ENCODE data around the gene C5orf58. TPM values are rescaled to one million over a fixed set of nuclear protein-coding genes. Genes with fewer than 3 reads are reported as not detected.

The C5orf58 gene
- total RNA-seq, 2 donors from 2014 or later, result not detected

GRCh38 chr5:170254056-170254455 lies 21.3 kb downstream of the C5orf58 start:
- Histone ChIP-seq H3K27ac (peak overlapping the region in 1 of 4 donors; percentile 47), H3K36me3 (replicated peaks in 1 of 2; ENCODE audit: insufficient read depth in 1 of 2, low read depth in 2 of 2) (no peaks in the 10 kb centered on the region), H3K9me3 (no peaks in the 10 kb centered on the region), H3K4me1 (no peaks in the 10 kb centered on the region), H3K4me3 (no peak overlapping the region), H3K27me3 (no peaks in the 10 kb centered on the region)
- DNase-seq, result peak in 1 of 4 donors; percentile 44
- 26 to 30% methylated on average over 8 of the region's 8 CpGs for WGBS, 2 donors
- intact Hi-C loops (cut with DNase I), result no loop called here
- TF ChIP-seq POLR2A (IDR thresholded peaks at IDR 0.05), result no peak
- TF ChIP-seq CTCF (IDR thresholded peaks at IDR 0.05), result no peak
- ATAC-seq, result peak; percentile 71

- no peak for TF ChIP-seq CTCF (IDR thresholded peaks at IDR 0.05)
- TF ChIP-seq POLR2A (IDR thresholded peaks at IDR 0.05), result no peak
- no peaks in the 10 kb centered on the region for H3K27me3 ChIP-seq
- H3K27ac ChIP-seq, result no peak overlapping the region
- DNase-seq, result no peak
- H3K36me3 ChIP-seq (replicated peaks in 1 of 2; ENCODE audit: insufficient read depth in 1 of 2, low read depth in 2 of 2), result no peaks in the 10 kb centered on the region
- no peak for ATAC-seq
- H3K4me1 ChIP-seq, result no peaks in the 10 kb centered on the region
- no peak overlapping the region for H3K4me3 ChIP-seq
- 86 to 87% methylated on average over 1 of the region's 1 CpG for whole genome bisulfite sequencing, 2 donors
- intact Hi-C loops (cut with DNase I), result no loop called here
- H3K9me3 ChIP-seq, result no peaks in the 10 kb centered on the region
These were observed 23.8 kb downstream of the C5orf58 start for GRCh38 chr5:170256571-170256970.

- H3K27ac ChIP-seq, result no peak overlapping the region
- no peak for ATAC-seq
- H3K27me3 ChIP-seq, result no peaks in the 10 kb centered on the region
- no peaks in the 10 kb centered on the region for H3K36me3 ChIP-seq (replicated peaks in 1 of 2; ENCODE audit: insufficient read depth in 1 of 2, low read depth in 2 of 2)
- TF ChIP-seq POLR2A (IDR thresholded peaks at IDR 0.05), result no peak
- no peak for TF ChIP-seq CTCF (IDR thresholded peaks at IDR 0.05)
- intact Hi-C loops (cut with DNase I), result no loop called here
- DNase-seq, result no peak
- H3K4me1 ChIP-seq, result no peaks in the 10 kb centered on the region
- H3K4me3 ChIP-seq, result no peak overlapping the region
- 85 to 88% methylated on average over 4 of the region's 4 CpGs for WGBS, 2 donors
- H3K9me3 ChIP-seq, result no peaks in the 10 kb centered on the region
These were observed 24.6 kb downstream of the C5orf58 start for GRCh38 chr5:170257370-170257769.

GRCh38 chr5:170261528-170262043 lies 28.8 kb downstream of the C5orf58 start:
- Histone ChIP-seq H3K36me3 (replicated peaks in 1 of 2; ENCODE audit: insufficient read depth in 1 of 2, low read depth in 2 of 2) (no peaks in the 10 kb centered on the region), H3K4me1 (no peaks in the 10 kb centered on the region), H3K4me3 (no peak overlapping the region), H3K27ac (no peak overlapping the region), H3K9me3 (no peaks in the 10 kb centered on the region), H3K27me3 (no peaks in the 10 kb centered on the region)
- DNase-seq (no peak), ATAC-seq (no peak)
- intact Hi-C loops (cut with DNase I), result loop anchor here (10.0 kb wide), 1 partner anchor 163 kb away; no protein-coding TSS in a partner anchor
- TF ChIP-seq CTCF (IDR thresholded peaks at IDR 0.05) (no peak), POLR2A (IDR thresholded peaks at IDR 0.05) (no peak)
- 67 to 80% methylated on average over 3 of the region's 3 CpGs for WGBS, 2 donors
